NK-92 (cell line): ENCODE results near the gene PNKP.

Source experiments
- DNase-seq: peaks from one replicate; lab custom pipeline; 2025; ENCODE audit not compliant: unreplicated experiment; lab: John Stamatoyannopoulos, UW

The PNKP gene

DNA sequence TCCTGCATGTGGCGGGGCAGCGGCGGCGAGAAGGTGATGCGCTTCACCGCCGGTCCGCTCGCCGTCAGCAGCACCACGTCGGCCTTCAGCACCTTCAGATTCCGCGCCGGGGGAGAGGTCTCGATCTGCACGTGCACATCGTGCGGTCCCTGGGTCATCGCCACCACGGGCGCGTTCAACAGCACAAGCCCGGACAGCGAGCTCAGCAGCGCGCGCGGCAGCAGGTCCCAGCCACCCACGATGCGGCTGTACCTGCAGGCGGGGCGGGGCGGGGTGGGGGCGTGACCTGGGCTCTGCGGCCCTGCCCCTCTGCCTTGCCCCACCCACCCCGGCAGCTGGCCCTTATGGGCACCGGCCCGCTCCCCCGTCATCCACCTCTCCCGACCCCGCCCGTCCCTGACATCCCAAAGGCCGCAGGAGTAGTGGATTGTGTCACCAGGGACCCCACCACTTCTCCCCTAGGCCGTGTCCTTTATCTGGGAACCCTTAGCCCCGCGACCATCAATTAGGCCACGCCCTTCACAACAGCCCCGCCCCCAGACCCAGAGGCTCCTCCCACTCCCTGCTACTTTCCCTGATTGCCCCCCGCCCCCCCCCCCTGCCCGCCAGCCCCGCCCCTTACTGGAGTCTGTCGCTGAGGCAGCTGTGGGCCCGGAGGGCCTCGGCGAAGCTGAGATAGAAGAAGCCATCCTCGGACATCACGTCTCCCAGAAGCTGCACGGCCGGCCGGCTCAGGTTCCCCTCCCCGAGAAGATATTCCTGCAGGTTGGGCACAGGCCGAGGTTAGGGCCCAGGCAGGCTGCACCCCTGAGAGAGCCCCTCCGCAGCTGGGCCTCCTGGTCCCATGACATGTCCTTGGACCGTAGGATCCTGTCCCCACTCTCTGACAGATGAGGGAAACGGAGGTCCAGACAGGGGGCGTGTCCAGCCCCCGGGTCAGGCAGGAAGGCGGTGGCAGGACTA is 23.3 kb upstream of the PNKP start:
- DNase-seq, result no peak

DNA sequence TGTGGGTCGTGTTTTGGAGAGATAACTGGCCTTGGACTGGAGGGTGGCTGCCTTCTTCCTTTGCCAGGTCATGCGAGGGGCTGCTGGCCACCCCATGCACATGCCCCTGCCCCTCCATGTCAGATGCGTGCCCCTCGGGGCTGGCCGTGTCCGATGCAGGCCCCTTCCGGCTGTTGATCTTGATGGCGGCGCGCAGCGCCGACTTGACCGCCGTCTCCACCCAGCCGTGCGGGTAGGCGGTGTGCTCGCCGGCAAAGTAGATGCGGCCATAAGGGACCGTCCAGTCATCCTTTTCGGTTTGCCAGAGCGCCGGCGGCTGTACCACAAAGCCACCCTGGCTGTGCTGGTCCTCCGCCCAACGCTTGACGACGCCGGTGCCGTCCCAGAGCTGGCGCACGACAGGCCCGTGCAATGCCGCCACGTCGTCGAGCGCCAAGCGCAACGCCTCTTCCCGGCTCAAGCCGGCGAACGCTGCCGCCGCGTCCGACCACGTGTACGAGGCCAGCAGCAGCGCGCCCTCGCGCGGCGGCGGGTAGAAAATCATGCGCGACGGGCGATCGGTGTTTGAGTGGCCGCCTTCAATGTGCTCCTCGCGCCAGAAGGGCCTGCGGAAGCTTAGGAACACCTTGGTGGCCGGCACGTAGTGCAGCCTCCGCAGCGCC is 22.4 kb upstream of the PNKP start:
- DNase-seq, result no peak

DNA sequence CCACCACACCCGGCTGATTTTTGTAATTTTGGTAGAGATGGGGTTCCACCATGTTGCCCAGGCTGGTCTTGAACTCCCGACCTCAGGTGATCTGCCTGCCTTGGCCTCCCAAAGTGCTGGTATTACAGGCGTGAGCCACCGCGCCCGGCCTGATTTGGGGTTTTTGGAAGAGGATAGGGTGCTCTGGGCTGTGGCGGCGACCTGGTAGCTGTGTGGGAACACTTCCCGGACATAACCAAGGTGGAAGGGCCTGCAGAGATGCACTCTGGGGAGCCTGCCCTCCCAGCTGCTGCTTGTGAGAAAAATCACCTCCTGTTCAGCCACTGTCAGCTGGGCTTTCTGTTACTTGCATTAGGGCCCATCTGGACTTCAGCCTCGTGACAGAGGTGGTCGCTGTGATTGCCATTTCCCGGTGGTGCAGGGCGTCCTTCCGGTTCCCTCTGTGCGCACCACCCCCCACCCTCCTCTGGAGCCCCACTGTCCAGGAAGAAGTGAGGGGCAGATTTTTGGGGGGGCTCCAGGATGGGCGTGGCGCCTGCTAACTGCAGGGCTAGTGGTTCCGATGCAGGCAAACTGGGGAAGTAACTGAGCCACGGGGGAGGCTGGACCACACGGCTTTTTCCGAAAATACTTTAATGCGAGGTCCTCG is 21.8 kb upstream of the PNKP start:
- DNase-seq, result no peak

DNA sequence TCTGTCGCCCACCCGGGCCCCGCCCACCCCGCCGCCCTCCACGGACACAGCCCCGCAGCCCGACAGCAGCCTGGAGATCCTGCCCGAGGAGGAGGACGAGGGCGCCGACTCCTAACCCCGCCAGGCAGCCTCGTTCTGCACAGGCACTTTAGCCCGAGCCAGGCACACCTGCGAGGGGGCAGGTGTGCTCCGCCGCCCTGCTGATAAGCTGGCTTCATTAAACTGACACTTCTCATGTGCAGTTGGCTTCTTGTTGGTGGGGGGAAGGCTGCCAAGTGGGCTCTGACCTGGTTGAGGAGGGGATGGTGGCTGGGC is 21.1 kb upstream of the PNKP start:
- no peak for DNase-seq

DNA sequence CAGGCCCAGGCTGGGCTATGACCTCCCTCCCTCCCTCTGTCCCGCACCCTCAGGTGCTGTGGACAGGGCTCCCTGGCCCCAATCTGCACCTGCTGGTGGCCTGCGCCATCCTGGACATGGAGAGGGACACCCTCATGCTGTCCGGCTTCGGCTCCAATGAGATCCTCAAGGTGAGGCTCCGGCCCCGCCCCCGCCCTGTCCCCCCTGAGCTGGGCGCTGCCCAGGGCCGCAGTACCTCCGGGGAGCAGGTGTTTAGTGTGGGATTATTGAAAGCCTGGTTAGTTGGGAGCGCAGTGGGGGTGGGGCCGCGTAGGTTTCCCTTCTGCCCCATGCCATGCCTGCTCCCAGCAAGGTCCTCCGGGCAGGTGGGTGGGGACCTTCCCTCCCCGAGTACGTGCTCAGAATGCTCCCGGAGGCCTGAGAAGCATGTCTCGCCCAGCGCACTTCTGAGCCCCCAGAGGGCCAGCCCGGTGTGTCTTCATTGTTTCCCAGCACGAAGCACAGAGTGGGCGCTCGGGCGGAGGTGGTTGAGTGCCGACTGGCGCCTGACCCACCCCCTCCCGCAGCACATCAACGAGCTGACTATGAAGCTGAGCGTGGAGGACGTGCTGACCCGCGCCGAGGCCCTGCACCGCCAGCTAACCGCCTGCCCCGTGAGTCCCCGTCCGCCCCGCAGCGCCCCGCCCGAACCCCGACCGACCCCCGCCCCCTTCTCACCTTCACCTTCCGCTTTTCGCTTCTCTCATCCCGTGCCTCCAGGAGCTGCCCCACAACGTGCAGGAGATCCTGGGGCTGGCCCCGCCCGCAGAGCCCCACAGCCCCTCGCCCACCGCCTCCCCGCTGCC is 20.5 kb upstream of the PNKP start:
- DNase-seq, result no peak

DNA sequence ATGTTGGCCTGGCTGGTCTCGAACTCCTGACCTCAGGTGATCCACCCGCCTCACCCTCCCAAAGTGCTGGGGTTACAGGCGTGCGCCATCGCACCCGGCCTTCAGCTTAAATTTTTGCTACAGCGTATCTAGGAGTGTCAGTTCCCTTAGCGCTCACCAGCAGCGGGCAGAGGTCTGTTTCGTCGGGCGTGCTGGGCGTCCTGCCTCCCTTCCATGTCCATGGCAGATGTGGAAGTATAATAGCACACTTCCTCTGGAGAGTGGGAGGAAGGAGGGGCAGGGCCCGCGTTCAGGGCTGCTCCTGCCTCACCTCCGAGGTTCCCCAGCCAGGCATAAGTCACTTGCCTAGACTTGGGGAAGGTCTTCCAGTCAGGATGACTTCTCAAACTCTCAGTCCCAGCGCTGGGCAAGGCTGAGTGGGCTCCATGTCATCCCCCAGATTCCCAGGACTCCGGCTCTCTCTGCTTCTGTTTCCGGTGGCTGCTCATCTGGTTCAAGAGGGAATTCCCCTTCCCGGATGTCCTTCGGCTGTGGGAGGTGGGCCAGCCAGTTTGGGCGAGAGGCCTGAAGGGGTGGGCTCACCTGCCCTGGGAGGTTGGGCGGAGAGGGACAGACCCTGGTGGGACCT is 19.8 kb upstream of the PNKP start:
- no peak for DNase-seq

DNA sequence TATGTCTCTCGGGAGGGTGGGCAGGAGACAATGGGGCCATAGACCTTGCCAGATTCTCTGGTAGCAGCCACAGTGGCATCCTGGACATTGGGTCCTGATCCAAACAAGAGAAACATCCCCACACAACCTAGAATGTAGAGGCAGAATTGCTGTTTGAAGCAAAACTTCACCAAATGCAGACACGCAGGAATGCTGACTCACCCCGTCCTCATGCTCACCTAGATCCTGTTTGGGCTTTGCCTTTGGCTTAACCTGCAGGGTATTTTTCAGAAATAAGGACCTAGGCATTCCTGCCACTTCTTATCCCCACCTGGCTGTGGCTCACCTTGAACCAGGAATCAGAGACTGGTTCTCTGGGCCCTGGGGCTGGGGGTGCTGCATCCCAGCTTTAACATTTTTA is 17.4 kb upstream of the PNKP start:
- no peak for DNase-seq

DNA sequence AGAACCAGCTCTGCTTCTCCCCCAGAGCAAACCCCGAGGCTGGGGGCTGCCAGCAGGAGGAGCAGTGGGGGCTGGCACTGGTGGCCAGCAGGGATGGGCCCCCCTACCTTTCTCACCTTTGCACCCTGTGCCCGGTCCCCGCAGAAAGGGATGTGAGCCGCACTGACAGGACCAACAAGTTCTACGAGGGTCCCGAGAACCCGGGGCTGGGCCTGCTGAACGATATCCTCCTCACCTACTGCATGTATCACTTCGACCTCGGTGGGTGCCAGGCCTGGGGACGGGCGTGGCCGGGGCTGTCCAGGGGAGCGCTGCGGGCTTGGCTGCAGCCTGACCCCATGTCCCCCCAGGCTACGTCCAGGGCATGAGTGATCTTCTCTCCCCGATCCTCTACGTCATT is 16.7 kb upstream of the PNKP start:
- DNase-seq, result no peak

DNA sequence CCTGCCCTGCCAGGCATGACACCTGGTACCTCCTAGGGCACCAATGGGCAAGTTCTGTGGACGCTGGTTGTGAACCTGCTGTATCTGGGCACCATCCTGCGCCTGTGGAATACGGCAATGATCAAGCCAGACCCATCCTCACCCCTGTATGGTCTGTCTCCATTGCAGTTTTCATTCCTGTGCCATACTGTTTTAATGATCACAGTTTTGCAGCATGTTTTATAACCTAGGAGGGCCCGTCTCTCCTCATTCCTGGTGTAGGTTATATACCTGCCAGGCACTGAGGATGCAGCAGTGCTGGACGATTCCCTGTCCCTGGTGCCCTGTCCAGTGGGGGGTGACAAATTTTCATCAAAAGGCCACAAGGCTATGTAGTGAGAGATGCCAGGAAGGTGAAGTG is 15.7 kb upstream of the PNKP start:
- no peak for DNase-seq

DNA sequence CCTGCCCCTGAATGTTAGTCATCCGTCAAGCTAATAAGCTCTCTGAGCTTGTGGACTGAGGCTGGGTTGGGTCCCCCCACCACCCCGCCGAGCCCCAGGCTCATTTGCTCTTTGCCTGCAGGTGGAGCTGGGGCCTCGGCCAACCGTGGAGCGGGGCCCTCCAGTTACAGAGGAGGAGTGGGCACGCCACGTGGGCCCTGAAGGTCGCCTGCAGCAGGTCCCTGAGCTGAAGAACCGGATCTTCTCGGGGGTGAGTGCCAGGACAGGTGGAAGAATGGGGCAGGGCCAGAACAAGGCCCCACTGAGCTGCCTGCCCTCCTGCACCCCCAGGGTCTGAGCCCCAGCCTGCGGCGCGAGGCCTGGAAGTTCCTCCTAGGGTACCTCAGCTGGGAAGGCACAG is 15.3 kb upstream of the PNKP start:
- DNase-seq, result no peak

DNA sequence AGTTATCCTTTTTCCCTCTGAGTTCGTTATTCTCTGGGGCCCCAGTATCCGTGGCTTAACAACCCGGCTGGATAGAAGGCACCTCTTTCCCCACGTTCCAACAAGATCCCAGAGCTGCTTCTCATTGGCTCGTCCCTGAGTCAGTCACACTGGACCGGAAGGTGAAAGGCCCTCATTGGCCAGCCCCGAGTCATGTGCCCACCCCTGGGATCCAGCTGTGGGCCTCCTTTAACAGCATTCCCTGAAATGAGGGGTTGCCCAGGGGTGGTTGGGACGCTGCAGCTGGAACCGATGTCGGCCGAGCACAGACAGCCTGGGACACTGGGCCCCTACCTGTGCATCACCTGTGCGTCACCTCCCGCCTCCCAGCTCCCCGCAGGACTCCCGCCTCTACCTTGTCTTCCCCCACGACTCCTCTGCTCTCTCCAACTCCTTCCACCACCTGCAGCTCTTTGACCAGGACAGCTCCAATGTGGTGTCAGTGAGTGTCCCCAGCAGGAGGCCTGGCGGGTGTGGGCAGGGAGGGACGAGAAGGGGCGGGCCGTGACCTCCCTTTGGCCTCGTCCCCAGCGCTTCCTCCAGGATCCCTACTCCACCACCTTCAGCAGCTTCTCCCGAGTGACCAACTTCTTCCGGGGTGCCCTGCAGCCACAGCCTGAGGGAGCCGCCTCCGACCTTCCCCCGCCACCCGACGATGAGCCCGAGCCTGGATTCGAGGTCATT is 14.5 kb upstream of the PNKP start:
- no peak for DNase-seq

DNA sequence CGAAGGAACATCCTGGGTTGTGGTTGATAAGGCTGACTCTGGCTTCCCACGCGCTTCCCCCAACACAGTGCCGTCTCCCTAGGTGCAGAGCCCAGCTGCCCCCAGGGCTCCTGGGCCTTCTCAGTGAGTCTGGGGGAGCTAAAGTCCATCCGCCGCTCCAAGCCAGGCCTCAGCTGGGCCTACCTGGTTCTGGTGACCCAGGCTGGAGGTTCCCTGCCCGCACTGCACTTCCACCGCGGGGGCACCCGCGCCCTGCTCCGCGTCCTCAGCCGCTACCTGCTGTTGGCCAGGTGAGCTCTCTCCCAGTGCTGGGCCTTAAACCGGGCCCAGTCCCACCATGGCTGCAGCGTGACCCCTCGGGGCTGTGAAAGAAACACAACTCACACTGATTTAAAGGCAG is 13.8 kb upstream of the PNKP start:
- DNase-seq, result no peak

DNA sequence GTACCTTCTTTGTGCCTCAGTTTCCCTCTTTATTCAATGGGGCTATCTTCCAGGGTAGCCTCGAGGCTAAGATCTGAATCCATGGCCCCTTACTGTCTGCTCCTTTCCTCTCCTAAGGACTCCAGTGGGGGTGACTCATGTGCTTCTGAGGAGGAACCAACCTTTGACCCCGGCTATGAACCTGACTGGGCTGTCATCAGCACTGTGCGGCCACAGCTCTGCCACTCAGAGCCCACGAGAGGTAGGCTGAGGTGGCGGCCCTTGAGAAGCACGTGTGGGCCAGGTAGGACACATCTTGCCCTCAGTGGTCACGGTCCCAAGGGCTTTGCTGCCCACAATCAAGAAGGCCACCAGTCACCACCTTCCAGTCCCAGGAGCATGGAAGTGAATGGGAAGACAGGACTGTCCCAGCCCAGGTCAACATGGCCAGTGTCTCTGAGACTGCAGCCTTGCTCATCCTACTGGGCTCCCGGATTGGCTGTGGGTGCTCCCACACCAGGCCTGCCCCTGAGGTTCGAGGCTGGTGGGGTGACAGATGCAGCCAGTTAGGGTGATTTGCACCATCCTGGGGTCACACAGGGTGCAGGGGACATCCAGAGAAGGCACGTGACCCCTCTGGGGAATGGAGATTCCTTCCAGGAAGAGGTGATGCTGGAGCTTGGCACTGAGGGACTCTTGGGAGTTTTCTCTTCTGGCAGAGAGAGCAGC is 12.9 kb upstream of the PNKP start:
- no peak for DNase-seq

DNA sequence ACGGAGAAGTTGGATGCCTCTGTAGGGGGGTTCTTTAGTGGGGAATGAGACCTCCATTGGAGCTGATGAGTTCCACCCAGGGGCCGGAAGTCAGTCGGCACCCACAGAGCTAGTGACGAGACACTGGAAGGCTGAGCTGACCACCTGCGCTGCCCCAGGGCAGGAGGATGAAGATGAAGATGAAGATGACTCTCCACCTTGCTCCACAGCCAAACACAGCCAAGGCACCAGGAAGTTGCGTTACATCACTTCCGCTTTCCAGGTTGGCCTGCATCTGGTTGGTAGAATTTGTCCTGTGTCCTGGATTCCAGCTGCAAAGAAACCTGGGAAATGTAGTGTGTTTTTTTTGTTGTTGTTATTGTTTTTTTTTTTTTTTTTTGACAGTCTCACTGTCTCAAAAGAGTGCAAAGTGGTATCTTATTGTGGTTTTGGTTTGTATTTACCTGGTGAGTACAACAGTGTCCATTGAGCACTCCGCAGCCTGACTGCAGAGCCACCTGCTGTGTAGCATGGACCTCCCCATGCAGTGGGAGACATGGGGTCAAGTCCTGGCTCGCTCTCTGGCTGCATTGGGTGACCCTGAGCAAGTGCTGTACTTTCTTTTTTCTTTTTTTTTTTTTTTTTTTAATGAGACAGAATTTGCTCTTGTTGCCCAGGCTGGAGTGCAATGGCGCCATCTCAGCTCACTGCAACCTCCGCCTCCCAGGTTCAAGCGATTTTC is 12.0 kb upstream of the PNKP start:
- DNase-seq, result no peak

DNA sequence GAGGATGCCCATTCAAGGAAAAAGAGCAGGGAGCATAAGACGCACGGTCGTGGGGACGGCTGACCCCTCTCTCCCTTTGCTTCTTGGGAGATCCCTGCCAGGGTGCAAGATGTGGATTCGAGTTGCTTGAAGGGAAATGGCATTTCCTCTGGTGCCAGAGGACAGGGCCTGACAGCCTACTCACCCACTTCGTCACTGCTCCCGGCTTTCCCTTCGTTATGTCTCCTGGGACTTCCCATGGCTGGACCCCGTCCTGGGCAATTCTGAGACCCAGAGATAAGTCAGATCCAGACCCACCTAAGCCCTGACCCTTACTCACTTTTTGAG is 11.3 kb upstream of the PNKP start:
- no peak for DNase-seq

DNA sequence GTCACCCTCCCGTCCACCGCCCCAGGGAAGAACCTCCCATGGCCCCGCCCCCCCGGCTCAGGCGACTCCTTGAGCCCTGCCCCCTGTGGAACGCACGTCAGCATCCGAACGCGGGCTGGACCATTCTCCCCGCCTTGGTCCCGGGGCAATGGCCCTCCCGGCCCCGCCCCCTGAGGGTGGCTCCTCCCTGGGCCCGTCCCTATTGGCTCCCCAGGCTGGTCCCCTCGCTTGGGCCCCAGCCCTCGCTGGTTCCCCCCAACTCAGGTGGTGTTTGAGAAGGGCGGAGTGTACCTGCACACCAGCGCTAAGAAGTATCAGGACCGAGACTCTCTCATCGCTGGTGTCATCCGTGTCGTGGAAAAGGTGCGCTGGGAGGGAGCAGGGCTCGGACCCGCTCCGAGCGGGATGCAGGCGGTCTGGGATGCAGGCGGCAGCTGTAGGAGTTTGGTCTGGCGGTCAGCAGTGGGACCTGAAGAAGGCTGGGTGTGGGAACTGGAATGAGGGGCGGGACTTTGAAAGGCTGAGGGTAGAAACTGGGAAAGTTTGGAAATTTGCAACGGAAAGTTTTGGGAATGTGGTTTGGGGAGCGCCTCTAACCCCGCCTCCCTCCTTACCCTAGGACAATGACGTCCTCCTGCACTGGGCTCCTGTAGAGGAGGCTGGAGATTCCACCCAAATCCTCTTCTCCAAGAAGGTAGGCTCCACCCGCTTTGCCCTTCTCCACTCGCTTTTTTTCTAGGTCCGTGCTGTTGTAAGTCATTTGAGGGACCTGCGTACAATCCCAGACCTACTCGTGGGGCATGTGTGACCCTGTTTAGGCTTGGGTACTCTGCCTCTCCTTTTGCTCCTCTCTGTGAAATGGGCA is 10.7 kb upstream of the PNKP start:
- peak; percentile 80 for DNase-seq

DNA sequence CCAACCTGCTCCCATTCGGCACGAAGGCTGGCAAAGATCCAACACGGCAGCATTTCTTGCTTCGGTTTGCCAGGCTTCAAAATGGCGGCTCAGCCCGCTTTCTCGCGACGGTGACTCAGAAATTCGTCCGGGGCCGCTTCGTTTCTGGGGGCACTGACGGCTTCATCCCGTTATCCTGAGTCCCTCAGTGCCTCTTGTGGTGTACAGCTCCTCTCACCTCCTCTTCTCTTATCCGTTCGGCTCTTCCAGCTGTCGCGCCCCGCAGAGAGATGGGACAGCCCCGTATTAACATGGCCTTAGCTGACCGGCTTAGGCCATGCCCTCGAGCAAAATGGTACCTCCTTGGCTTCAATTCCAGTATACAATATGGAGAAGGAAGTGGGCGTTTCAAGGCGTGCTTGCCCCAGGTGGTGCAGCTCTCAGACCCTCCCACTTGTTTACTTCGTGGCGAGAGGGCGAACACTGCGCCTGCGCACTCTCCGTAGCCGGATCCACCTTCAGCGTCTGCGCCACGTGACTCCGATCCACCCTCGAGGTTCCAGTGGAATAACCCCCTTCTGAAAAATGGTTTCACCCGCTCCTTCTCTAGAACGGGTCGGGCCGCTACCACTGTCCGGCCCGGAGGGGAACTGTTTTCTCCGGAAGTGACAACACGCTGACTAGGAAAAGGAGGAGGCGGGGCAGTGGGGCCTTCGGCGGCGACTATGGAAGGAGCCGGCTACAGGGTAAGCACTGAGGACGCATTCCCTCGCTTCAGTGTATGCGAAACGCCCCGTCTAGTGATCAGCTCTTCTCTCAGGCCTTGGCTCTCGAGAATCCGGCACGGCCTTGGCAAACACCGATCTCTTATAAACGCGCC is 9.9 kb upstream of the PNKP start, which contains the start of the genes AKT1S1 and TBC1D17:
AKT1S1 (minus strand) TSS at position 336 of the 859 bp plus-strand sequence. CDS start 4,060 bp downstream, outside the sequence.
TBC1D17 (plus strand) TSS at position 683 of the 859 bp plus-strand sequence; CDS start at position 705, 22 bp downstream.
- DNase-seq, result peak; percentile 96
